Endothelial cell of umbilical vein (primary cell): ENCODE measurements around the gene DLL4. TPM values are rescaled to one million over a fixed set of nuclear protein-coding genes. Genes with fewer than 3 reads are reported as not detected.

ENCODE experiments used
- BruUV-seq: library from RNA; stranded (reverse); fragments of 400-500 nt; replicated peaks from 2 replicates; lab custom pipeline; 2021; lab: Mats Ljungman, UMichigan
- CTCF ChIA-PET: fragments of 300-600, 350-600 bp; sonication (Branson Sonifier 250); formaldehyde crosslinking; loops from one replicate; lab custom pipeline; 2021; ENCODE audit warnings: antibody characterized with exemption, inconsistent platforms; lab: Charles Lee
- POLR2A ChIA-PET: fragments of 300-600, 350-600 bp; sonication (Branson Sonifier 250); formaldehyde crosslinking; loops from one replicate; lab custom pipeline; 2021; ENCODE audit warnings: antibody characterized with exemption, inconsistent platforms; lab: Charles Lee
- DNase-seq: peaks from one replicate; pipeline ENCODE4 v3.0.0-alpha.2; 2011; ENCODE audit warnings: low read depth, low spot score
- FAIRE-seq: peaks from 2 replicates; lab custom pipeline; 2011; peaks lifted over from hg19 to GRCh38; lab: Jason Lieb, UNC
- H2AFZ ChIP-seq: 2 replicates; pipeline ENCODE4 v1.6.0; 2012; ENCODE audit warnings: low read depth, low read length, control low read depth, inconsistent platforms
- H3K27ac ChIP-seq: 2 replicates; pipeline ENCODE4 v1.5.1; 2011; ENCODE audit warnings: low read depth, mild to moderate bottlenecking, control low read depth, low read length, moderate library complexity; ENCODE audit not compliant: insufficient read depth
- H3K27me3 ChIP-seq, 2 experiments: 2 replicates each; pipeline versions ENCODE4 v1.6.0 to v1.6.1; 2011; ENCODE audit warnings: low read length in 2 of 2, mixed read lengths in 1 of 2; ENCODE audit not compliant: control insufficient read depth in 2 of 2, insufficient read depth in 2 of 2
- H3K36me3 ChIP-seq, 2 experiments: 2 replicates in 1 of 2; 3 replicates in 1 of 2; pipeline ENCODE4 v1.5.1; 2011; ENCODE audit warnings: low read length in 2 of 2, mild to moderate bottlenecking in 1 of 2, moderate library complexity in 1 of 2; ENCODE audit not compliant: control insufficient read depth in 2 of 2, insufficient read depth in 2 of 2; ENCODE audit errors: extremely low read depth in 1 of 2
- H3K4me1 ChIP-seq: 3 replicates; pipeline ENCODE4 v1.5.1; 2011; ENCODE audit warnings: mild to moderate bottlenecking, low read length; ENCODE audit not compliant: control insufficient read depth, insufficient read depth; ENCODE audit errors: extremely low read depth
- H3K4me2 ChIP-seq: 2 replicates; pipeline ENCODE4 v1.6.1; 2011; ENCODE audit warnings: low read length, control low read depth, mixed read lengths; ENCODE audit not compliant: insufficient read depth
- H3K4me3 ChIP-seq, 3 experiments: fragments of 200-600 bp in 1 of 3; sonication (generic), shearing (Covaris generic) in 1 of 3; replicated peaks in 1 of 3; 2 replicates each; pipeline ENCODE4 v1.5.1; 2011 to 2016; ENCODE audit warnings: control low read depth in 3 of 3, low read length in 3 of 3, mild to moderate bottlenecking in 2 of 3, inconsistent platforms in 1 of 3, low read depth in 1 of 3, moderate library complexity in 1 of 3; ENCODE audit not compliant: insufficient read depth in 1 of 3
- H3K79me2 ChIP-seq: 2 replicates; pipeline ENCODE4 v1.6.0; 2012; ENCODE audit warnings: low read length, inconsistent platforms; ENCODE audit not compliant: control insufficient read depth, insufficient read depth
- H3K9ac ChIP-seq: replicated peaks from 2 replicates; pipeline ENCODE3; 2011; ENCODE audit warnings: low read length, control low read depth; ENCODE audit not compliant: insufficient read depth; ENCODE audit errors: extremely low read depth
- H3K9me1 ChIP-seq: replicated peaks from 3 replicates; pipeline ENCODE4 v1.6.0; 2011; ENCODE audit warnings: mild to moderate bottlenecking, low read length; ENCODE audit not compliant: control insufficient read depth, insufficient read depth; ENCODE audit errors: extremely low read depth
- H3K9me3 ChIP-seq: replicated peaks from 2 replicates; pipeline ENCODE4 v1.5.1; 2012; ENCODE audit warnings: low read length, inconsistent platforms; ENCODE audit not compliant: control insufficient read depth, insufficient read depth
- H4K20me1 ChIP-seq: replicated peaks from 2 replicates; pipeline ENCODE3; 2011; ENCODE audit warnings: mild to moderate bottlenecking, low read length; ENCODE audit not compliant: control insufficient read depth, insufficient read depth; ENCODE audit errors: extremely low read depth
- EZH2 ChIP-seq: IDR thresholded peaks from 2 replicates; pipeline ENCODE4 v1.6.1; 2012; ENCODE audit warnings: borderline replicate concordance, low read depth, mild to moderate bottlenecking, moderate library complexity, low read length, inconsistent platforms; ENCODE audit not compliant: severe bottlenecking
- FOS ChIP-seq: IDR thresholded peaks from 2 replicates; pipeline ENCODE4 v1.6.1; 2011; ENCODE audit warnings: mild to moderate bottlenecking, low read length, moderate library complexity, borderline replicate concordance; ENCODE audit not compliant: insufficient read depth
- GATA2 ChIP-seq: IDR thresholded peaks from 2 replicates; pipeline ENCODE4 v1.7.0; 2011; ENCODE audit warnings: low read depth, mild to moderate bottlenecking, moderate library complexity, mixed read lengths, low read length; ENCODE audit not compliant: insufficient read length, insufficient read depth
- JUN ChIP-seq: IDR thresholded peaks from 2 replicates; pipeline ENCODE4 v1.6.1; 2011; ENCODE audit warnings: borderline replicate concordance, low read depth; ENCODE audit not compliant: insufficient read length, insufficient read depth
- MYC ChIP-seq: IDR thresholded peaks from one replicate; pipeline ENCODE4 v1.6.1; 2011; ENCODE audit warnings: mild to moderate bottlenecking, low read depth, low read length
- POLR2A ChIP-seq: IDR thresholded peaks from 2 replicates; pipeline ENCODE4 v1.6.1; 2012; ENCODE audit warnings: low read depth, mild to moderate bottlenecking, control low read depth, low read length
- POLR2AphosphoS5 ChIP-seq: IDR thresholded peaks from 2 replicates; pipeline ENCODE4 v1.6.1; 2012; ENCODE audit warnings: low read depth, mild to moderate bottlenecking, control low read depth, low read length, moderate library complexity; ENCODE audit not compliant: insufficient read depth
- dilution Hi-C: fragments of 300-500 bp; cut with MboI; formaldehyde crosslinking; loops from one replicate; pipeline ENCODE4 v1.15.0; 2019; ENCODE audit warnings: low sequenced_read_pairs; ENCODE audit not compliant: extremely low pct_ligation_motif_present
- intact Hi-C: fragments of 100-400 bp; cut with micrococcal nuclease; formaldehyde crosslinking; loops from one replicate; pipeline ENCODE4 v1.10.0; 2022
- polyA plus RNA-seq, 4 experiments: library from polyadenylated mRNA; depleted of rRNA in 3 of 4; stranded (reverse) in 3 of 4; unstranded in 1 of 4; fragments of >200 nt; gene quantifications; 2 replicates each; pipeline versions ENCODE4 v1.2.1 to v1.2.3, GENCODE V29; 2011 to 2012; ENCODE audit warnings: missing spikeins in 1 of 4
- total RNA-seq: library from RNA; stranded (reverse); gene quantifications from 2 replicates; pipeline ENCODE4 v1.2.3, GENCODE V29; 2021
- TF ChIP-seq, protein P1 (sequence below): IDR thresholded peaks from 2 replicates; pipeline ENCODE4 v1.6.1; 2011; ENCODE audit not compliant: insufficient read depth, insufficient read length
- TF ChIP-seq, protein P2 (sequence below), 2 donors: IDR thresholded peaks; 1 replicate in 1 of 2; 2 replicates in 1 of 2; pipeline ENCODE4 v1.5.1; 2011; ENCODE audit warnings: low read length in 2 of 2, mild to moderate bottlenecking in 2 of 2, moderate library complexity in 2 of 2, control low read depth in 1 of 2, inconsistent platforms in 1 of 2, low read depth in 1 of 2; ENCODE audit not compliant: insufficient read depth in 1 of 2; ENCODE audit errors: extremely low read depth in 1 of 2

The DLL4 gene
- total and polyA plus RNA-seq, 2 donors (not counting 3 experiments of a cell fraction or from before 2014, with no cell fraction given), result 55.2 to 57.8 TPM

DNA sequence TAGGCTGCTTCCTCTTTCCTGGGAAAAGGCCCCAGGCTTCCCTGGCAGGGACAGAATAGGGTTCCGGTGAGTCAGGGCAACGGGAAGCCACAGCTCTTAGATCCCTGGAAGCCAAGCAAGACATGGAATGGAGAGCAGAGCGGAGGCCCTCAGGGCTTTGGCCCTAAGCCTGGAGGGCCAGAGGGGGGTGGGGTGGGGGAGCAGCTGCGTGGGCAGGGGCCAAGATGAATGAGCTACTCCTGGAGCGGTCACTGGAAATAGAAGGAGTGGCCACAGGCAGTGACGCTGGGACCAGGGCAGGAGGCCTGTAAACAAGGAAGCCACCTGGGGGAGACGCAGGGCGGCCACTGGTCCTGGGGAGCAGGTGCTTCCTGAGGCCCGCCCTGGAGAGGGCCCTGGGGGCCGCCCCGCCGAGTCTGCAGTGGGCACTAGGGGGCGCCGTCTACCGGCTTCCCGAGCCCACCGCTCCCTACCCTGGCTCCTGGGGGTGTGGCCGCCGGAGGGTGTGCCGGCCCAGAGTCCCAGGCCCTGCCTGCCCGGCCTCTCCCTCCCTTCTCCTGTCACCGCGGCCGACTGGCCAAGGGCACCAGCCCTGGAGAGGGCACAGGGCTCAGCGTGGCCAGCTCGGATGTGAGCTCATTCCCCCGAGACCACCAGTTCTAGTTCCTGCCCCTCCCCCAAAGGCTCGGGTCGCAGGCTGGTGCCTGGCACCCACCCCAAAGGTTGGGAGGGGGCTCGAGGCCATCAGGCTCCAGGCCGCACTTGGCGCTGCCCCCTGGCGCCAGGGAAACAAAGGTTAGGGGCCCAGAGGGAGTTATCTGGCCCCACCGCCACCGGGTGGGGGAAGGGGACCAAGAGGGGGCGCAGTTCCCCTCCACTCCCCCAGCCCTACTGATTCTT is 22.8 kb upstream of the DLL4 start:
- ChIA-PET POLR2A (interaction anchor here (0.6 to 4.3 kb wide), 12 partner anchors 9 to 638 kb away, joined by 3 to 79 read pairs (median 4); partner anchors contain the start of genes CHAC1, DLL4, INO80 and RPAP1), CTCF (interaction anchor here (0.6 to 11.3 kb wide), 28 partner anchors 9 to 426 kb away, joined by 3 to 405 read pairs (median 4); partner anchors contain the start of genes CHAC1, DLL4, INO80 and NUSAP1)
- no peaks in the 10 kb centered on the region for H4K20me1 ChIP-seq
- no peaks in the 10 kb centered on the region for H3K9me1 ChIP-seq
- intact Hi-C loops (loop anchor here (1.0 to 2.0 kb wide), 10 partner anchors 12 to 426 kb away; partner anchors contain the start of genes CHAC1, CHP1, DLL4 and INO80), dilution Hi-C loops (loop anchor here (10.0 kb wide), 1 partner anchor 108 kb away; no protein-coding TSS in a partner anchor)
- H3K4me1 ChIP-seq, result peaks cover 30% of the 10 kb centered on the region
- H3K27ac ChIP-seq, result peak overlapping the region; percentile 88
- H3K36me3 ChIP-seq, result peaks cover 2 to 15% of the 10 kb centered on the region in 2 experiments
- H3K9me3 ChIP-seq, result no peaks in the 10 kb centered on the region
- FAIRE-seq, result peak; percentile 99
- peak overlapping the region; percentile 59 for H3K9ac ChIP-seq
- TF ChIP-seq EZH2, result no peak
- peak; percentile 67 for TF ChIP-seq POLR2A
- TF ChIP-seq POLR2AphosphoS5, result peak; percentile 98
- TF ChIP-seq JUN, result peak; percentile 64
- TF ChIP-seq, protein P1, sequence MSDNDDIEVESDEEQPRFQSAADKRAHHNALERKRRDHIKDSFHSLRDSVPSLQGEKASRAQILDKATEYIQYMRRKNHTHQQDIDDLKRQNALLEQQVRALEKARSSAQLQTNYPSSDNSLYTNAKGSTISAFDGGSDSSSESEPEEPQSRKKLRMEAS, result peak; percentile 2
- no peak for TF ChIP-seq GATA2
- TF ChIP-seq MYC, result no peak
- TF ChIP-seq, protein P2, sequence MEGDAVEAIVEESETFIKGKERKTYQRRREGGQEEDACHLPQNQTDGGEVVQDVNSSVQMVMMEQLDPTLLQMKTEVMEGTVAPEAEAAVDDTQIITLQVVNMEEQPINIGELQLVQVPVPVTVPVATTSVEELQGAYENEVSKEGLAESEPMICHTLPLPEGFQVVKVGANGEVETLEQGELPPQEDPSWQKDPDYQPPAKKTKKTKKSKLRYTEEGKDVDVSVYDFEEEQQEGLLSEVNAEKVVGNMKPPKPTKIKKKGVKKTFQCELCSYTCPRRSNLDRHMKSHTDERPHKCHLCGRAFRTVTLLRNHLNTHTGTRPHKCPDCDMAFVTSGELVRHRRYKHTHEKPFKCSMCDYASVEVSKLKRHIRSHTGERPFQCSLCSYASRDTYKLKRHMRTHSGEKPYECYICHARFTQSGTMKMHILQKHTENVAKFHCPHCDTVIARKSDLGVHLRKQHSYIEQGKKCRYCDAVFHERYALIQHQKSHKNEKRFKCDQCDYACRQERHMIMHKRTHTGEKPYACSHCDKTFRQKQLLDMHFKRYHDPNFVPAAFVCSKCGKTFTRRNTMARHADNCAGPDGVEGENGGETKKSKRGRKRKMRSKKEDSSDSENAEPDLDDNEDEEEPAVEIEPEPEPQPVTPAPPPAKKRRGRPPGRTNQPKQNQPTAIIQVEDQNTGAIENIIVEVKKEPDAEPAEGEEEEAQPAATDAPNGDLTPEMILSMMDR (IDR thresholded peaks at IDR 0.05; ENCODE audit: extremely low read depth in 1 of 2, insufficient read depth in 1 of 2, low read depth in 1 of 2, low read length in 2 of 2), result peak; percentile 89 to 99
- peak; percentile 73 for TF ChIP-seq FOS
- H3K4me2 ChIP-seq, result peak overlapping the region; percentile 60
- H2AFZ ChIP-seq, result peak overlapping the region; percentile 2
- TSS peak; percentile 50 for BruUV-seq
- no peaks in the 10 kb centered on the region for H3K79me2 ChIP-seq
- DNase-seq, result peak; percentile 98
- H3K27me3 ChIP-seq, result no peaks in the 10 kb centered on the region
- peak overlapping the region in 2 of 3 experiments; percentile 9 to 13 for H3K4me3 ChIP-seq
